H9 (cell line): Measurements from ENCODE around the gene ZC3H18. TPM values are rescaled to one million over a fixed set of nuclear protein-coding genes. Genes with fewer than 3 reads are reported as not detected.

ENCODE experiments used
- DNase-seq: peaks from one replicate; pipeline ENCODE4 v3.0.0-alpha.2; 2017
- H2AFZ ChIP-seq: one replicate; pipeline ENCODE4 v1.6.1; 2013; ENCODE audit warnings: mild to moderate bottlenecking, low read length, control low read depth, moderate library complexity
- H2AK5ac ChIP-seq: 2 replicates; pipeline ENCODE4 v1.6.1; 2013; ENCODE audit warnings: low read length, control low read depth, mixed read lengths; ENCODE audit not compliant: insufficient read length
- H2BK120ac ChIP-seq: one replicate; pipeline ENCODE4 v1.6.1; 2013; ENCODE audit warnings: low read depth, mild to moderate bottlenecking, low read length, control low read depth, inconsistent platforms; ENCODE audit not compliant: poor library complexity, severe bottlenecking
- H2BK12ac ChIP-seq: 2 replicates; pipeline ENCODE4 v1.6.1; 2013; ENCODE audit warnings: low read length, control low read depth, mixed read lengths, low read depth; ENCODE audit not compliant: insufficient read length
- H2BK15ac ChIP-seq: 2 replicates; pipeline ENCODE4 v1.6.1; 2013; ENCODE audit warnings: low read depth, low read length, control low read depth
- H2BK20ac ChIP-seq: one replicate; pipeline ENCODE4 v1.6.1; 2013; ENCODE audit warnings: low read depth, mild to moderate bottlenecking, low read length, control low read depth, inconsistent platforms; ENCODE audit not compliant: poor library complexity, severe bottlenecking
- H2BK5ac ChIP-seq: 2 replicates; pipeline ENCODE4 v1.6.1; 2013; ENCODE audit warnings: low read length, control low read depth, mixed read lengths; ENCODE audit not compliant: insufficient read length
- H3K14ac ChIP-seq: 2 replicates; pipeline ENCODE4 v1.6.1; 2013; ENCODE audit warnings: low read length, control low read depth; ENCODE audit not compliant: insufficient read depth
- H3K18ac ChIP-seq: 2 replicates; pipeline ENCODE4 v1.6.1; 2013; ENCODE audit warnings: low read depth, mild to moderate bottlenecking, mixed read lengths, low read length, control low read depth; ENCODE audit not compliant: insufficient read length
- H3K23ac ChIP-seq: 2 replicates; pipeline ENCODE4 v1.6.1; 2013; ENCODE audit warnings: low read length, control low read depth, mixed read lengths, low read depth; ENCODE audit not compliant: insufficient read length
- H3K23me2 ChIP-seq: 2 replicates; pipeline ENCODE4 v1.6.1; 2013; ENCODE audit warnings: low read depth, mild to moderate bottlenecking, mixed read lengths, low read length, control low read depth; ENCODE audit not compliant: insufficient read length, poor library complexity, severe bottlenecking
- H3K27ac ChIP-seq: 2 replicates; pipeline ENCODE4 v1.5.1; 2013; ENCODE audit warnings: low read length, control low read depth, mixed read lengths, low read depth; ENCODE audit not compliant: insufficient read length
- H3K27me3 ChIP-seq: 2 replicates; pipeline ENCODE4 v1.6.1; 2013; ENCODE audit warnings: low read length, control low read depth, inconsistent platforms; ENCODE audit not compliant: insufficient read depth
- H3K4ac ChIP-seq: 2 replicates; pipeline ENCODE4 v1.6.1; 2013; ENCODE audit warnings: low read depth, mild to moderate bottlenecking, control low read depth, inconsistent platforms, low read length, moderate library complexity
- H3K4me1 ChIP-seq: 2 replicates; pipeline ENCODE4 v1.6.1; 2013; ENCODE audit warnings: low read length, control low read depth, inconsistent platforms; ENCODE audit not compliant: insufficient read depth
- H3K4me2 ChIP-seq: 2 replicates; pipeline ENCODE4 v1.6.1; 2013; ENCODE audit warnings: low read length, control low read depth, mixed read lengths; ENCODE audit not compliant: insufficient read length, insufficient read depth
- H3K56ac ChIP-seq: 2 replicates; pipeline ENCODE4 v1.6.1; 2013; ENCODE audit warnings: low read depth, mild to moderate bottlenecking, mixed read lengths, low read length, control low read depth; ENCODE audit not compliant: insufficient read length
- H3K79me1 ChIP-seq: 2 replicates; pipeline ENCODE4 v1.6.1; 2013; ENCODE audit warnings: low read depth, mild to moderate bottlenecking, moderate library complexity, low read length, control low read depth, inconsistent platforms; ENCODE audit not compliant: insufficient read depth, poor library complexity, severe bottlenecking
- H3K79me2 ChIP-seq: 2 replicates; pipeline ENCODE4 v1.6.1; 2013; ENCODE audit warnings: low read length, control low read depth, inconsistent platforms; ENCODE audit not compliant: insufficient read depth
- H3K9ac ChIP-seq: 2 replicates; pipeline ENCODE4 v1.6.1; 2013; ENCODE audit warnings: low read length, control low read depth, mixed read lengths; ENCODE audit not compliant: insufficient read length; ENCODE audit errors: extremely low read depth
- H3K9me3 ChIP-seq: one replicate; pipeline ENCODE4 v1.6.1; 2013; ENCODE audit warnings: low read depth, low read length, inconsistent platforms; ENCODE audit not compliant: control insufficient read depth
- H3T11ph ChIP-seq: one replicate; pipeline ENCODE4 v1.6.1; 2013; ENCODE audit warnings: mild to moderate bottlenecking, low read length, control low read depth, inconsistent platforms
- H4K20me1 ChIP-seq: one replicate; pipeline ENCODE4 v1.6.1; 2013; ENCODE audit not compliant: control insufficient read depth, insufficient read length, insufficient read depth
- H4K5ac ChIP-seq: 2 replicates; pipeline ENCODE4 v1.6.1; 2013; ENCODE audit warnings: low read depth, mild to moderate bottlenecking, mixed read lengths, low read length, control low read depth; ENCODE audit not compliant: insufficient read length
- H4K8ac ChIP-seq: replicated peaks from 2 replicates; pipeline ENCODE4 v1.6.1; 2013; ENCODE audit warnings: low read length, control low read depth, mixed read lengths, low read depth; ENCODE audit not compliant: insufficient read length
- H4K91ac ChIP-seq: 2 replicates; pipeline ENCODE4 v1.6.1; 2013; ENCODE audit warnings: low read depth, mild to moderate bottlenecking, moderate library complexity, mixed read lengths, low read length, control low read depth; ENCODE audit not compliant: insufficient read length
- H3K27ac Mint-ChIP-seq, 3 experiments: 2 replicates in 2 of 3; 3 replicates in 1 of 3; pipeline ENCODE4 v1.8.0; 2020 to 2021; ENCODE audit warnings: mixed read lengths in 3 of 3, mild to moderate bottlenecking in 1 of 3, moderate library complexity in 1 of 3
- H3K27me3 Mint-ChIP-seq: 2 replicates; pipeline ENCODE4 v1.8.0; 2021; ENCODE audit warnings: low read depth, mild to moderate bottlenecking, moderate library complexity, mixed read lengths
- H3K36me3 Mint-ChIP-seq, 3 experiments: 2 replicates in 2 of 3; 3 replicates in 1 of 3; pipeline ENCODE4 v1.8.0; 2020 to 2021; ENCODE audit warnings: low read depth in 3 of 3, mixed read lengths in 3 of 3; ENCODE audit not compliant: insufficient read depth in 1 of 3
- H3K4me1 Mint-ChIP-seq, 2 experiments: 2 replicates each; pipeline ENCODE4 v1.8.0; 2020; ENCODE audit warnings: mixed read lengths in 2 of 2
- H3K4me3 Mint-ChIP-seq, 2 experiments: 2 replicates in 1 of 2; 3 replicates in 1 of 2; pipeline ENCODE4 v1.8.0; 2020 to 2021; ENCODE audit warnings: mild to moderate bottlenecking in 2 of 2, mixed read lengths in 2 of 2, moderate library complexity in 1 of 2
- H3K9me3 Mint-ChIP-seq, 2 experiments: 2 replicates in 1 of 2; 3 replicates in 1 of 2; pipeline ENCODE4 v1.8.0; 2020; ENCODE audit warnings: mild to moderate bottlenecking in 2 of 2, mixed read lengths in 2 of 2, moderate library complexity in 1 of 2
- CTCF ChIP-seq: fragments of 200-600 bp; sonication (generic); conservative IDR thresholded peaks from 3 replicates; pipeline ENCODE4 v1.8.0; 2021; ENCODE audit warnings: antibody characterized with exemption, mild to moderate bottlenecking
- WGBS: extraction: QIAGEN DNeasy Blood & Tissue Kit; methylation state at CpG from one replicate; pipeline ENCODE4 v1.1.7; 2013; ENCODE audit warnings: missing lambda C conversion rate, low lambda C conversion rate, mixed read lengths; ENCODE audit not compliant: insufficient read length; ENCODE audit errors: extremely low coverage; 5-methylcytosine and 5-hydroxymethylcytosine counted together
- total RNA-seq: library from RNA; stranded (reverse); gene quantifications from 2 replicates; pipeline ENCODE4 v1.2.1, GENCODE V29; 2021

The ZC3H18 gene
- total RNA-seq, 1 experiment from 2014 or later: 69.7 TPM

DNA sequence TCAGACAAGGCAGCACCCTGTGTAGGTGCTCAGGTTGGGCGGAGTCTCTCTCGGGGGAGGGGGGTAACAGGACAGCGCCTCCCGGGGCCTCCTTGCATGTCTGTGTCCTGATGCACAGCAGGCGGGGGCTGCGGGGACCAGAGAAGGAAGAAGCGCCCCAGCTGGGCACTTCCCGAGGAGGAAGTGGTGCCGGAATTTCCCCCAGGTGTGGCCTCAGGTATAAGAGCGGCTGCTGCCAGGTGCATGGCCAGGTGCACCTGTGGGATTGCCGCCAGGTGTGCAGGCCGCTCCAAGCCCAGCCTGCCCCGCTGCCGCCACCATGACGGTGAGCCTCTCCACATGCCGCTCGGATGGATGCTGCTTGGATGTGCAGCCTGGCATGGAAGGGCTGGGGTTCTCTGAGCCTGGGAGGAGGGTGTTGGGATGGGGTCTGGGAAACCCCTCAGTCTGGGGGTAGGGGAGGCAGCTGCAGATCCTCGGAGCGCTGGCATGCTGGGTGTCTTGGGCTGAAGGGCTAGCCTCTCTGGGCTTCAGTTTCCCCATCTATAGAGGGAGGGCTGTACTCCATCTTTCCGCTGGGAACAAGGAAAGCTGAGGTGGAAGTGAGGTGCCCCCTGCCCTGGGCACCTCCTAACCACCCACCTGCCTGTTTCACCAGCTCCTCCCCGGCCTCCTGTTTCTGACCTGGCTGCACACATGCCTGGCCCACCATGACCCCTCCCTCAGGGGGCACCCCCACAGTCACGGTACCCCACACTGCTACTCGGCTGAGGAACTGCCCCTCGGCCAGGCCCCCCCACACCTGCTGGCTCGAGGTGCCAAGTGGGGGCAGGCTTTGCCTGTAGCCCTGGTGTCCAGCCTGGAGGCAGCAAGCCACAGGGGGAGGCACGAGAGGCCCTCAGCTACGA is 68.4 kb downstream of the ZC3H18 start, which contains the start of gene IL17C:
Gene IL17C, plus strand, starts transcription at position 250 of the 908 bp plus-strand sequence. Its CDS starts 70 bp downstream, at position 320.
- Histone ChIP-seq H3K4me2 (peak within 1 kb of the TSS; percentile 9), H3K79me1 (no peaks in the 10 kb centered on the region), H3K27me3 (no peaks in the 10 kb centered on the region), H2BK5ac (no peak within 1 kb of the TSS), H3K79me2 (no peaks in the 10 kb centered on the region), H2BK20ac (no peak within 1 kb of the TSS), H4K91ac (no peak within 1 kb of the TSS), H3K9ac (no peak within 1 kb of the TSS), H3K9me3 (no peaks in the 10 kb centered on the region), H2BK15ac (no peak within 1 kb of the TSS), H3K23me2 (peaks cover 15% of the 10 kb centered on the region), H3K4ac (no peak within 1 kb of the TSS), H4K5ac (no peak within 1 kb of the TSS), H2BK12ac (no peak within 1 kb of the TSS), H3K18ac (peak within 1 kb of the TSS; percentile 25), H3K4me1 (peaks cover 4% of the 10 kb centered on the region; the same call in 1 of the 2 replicates), H3K56ac (no peak within 1 kb of the TSS), H2AFZ (no peak within 1 kb of the TSS), H4K8ac (no peak within 1 kb of the TSS), H3K23ac (no peak within 1 kb of the TSS), H3K27ac (no peak within 1 kb of the TSS), H2BK120ac (no peak within 1 kb of the TSS), H4K20me1 (no peaks in the 10 kb centered on the region), H3T11ph (no peak within 1 kb of the TSS), H2AK5ac (no peak within 1 kb of the TSS), H3K14ac (peak within 1 kb of the TSS; percentile 36; the same call in 1 of the 2 replicates)
- DNase-seq: peak; percentile 80
- WGBS: no CpG with 5 or more reads among the region's 27 CpGs
- TF ChIP-seq CTCF: no peak
- peaks cover 0 to 4% (median 3%) of the 10 kb centered on the region in 3 experiments; a peak in 4 of 7 replicates for H3K36me3 Mint-ChIP-seq
- peak within 1 kb of the TSS in 2 of 3 experiments; percentile 0 to 50; a peak in 2 of 7 replicates for H3K27ac Mint-ChIP-seq
- H3K27me3 Mint-ChIP-seq: peaks cover 28% of the 10 kb centered on the region
- no peaks in the 10 kb centered on the region for H3K9me3 Mint-ChIP-seq
- peaks cover 22 to 33% of the 10 kb centered on the region in 2 experiments for H3K4me1 Mint-ChIP-seq
- peak within 1 kb of the TSS in 1 of 2 experiments; percentile 32; a peak in 2 of 5 replicates for H3K4me3 Mint-ChIP-seq
